ENCODE data around the gene MIAT. TPM values are rescaled to one million over a fixed set of nuclear protein-coding genes. Genes with fewer than 3 reads are reported as not detected.

MIAT gene
- total RNA-seq, 2 donors from 2014 or later: 0.50 to 0.80 TPM

DNA sequence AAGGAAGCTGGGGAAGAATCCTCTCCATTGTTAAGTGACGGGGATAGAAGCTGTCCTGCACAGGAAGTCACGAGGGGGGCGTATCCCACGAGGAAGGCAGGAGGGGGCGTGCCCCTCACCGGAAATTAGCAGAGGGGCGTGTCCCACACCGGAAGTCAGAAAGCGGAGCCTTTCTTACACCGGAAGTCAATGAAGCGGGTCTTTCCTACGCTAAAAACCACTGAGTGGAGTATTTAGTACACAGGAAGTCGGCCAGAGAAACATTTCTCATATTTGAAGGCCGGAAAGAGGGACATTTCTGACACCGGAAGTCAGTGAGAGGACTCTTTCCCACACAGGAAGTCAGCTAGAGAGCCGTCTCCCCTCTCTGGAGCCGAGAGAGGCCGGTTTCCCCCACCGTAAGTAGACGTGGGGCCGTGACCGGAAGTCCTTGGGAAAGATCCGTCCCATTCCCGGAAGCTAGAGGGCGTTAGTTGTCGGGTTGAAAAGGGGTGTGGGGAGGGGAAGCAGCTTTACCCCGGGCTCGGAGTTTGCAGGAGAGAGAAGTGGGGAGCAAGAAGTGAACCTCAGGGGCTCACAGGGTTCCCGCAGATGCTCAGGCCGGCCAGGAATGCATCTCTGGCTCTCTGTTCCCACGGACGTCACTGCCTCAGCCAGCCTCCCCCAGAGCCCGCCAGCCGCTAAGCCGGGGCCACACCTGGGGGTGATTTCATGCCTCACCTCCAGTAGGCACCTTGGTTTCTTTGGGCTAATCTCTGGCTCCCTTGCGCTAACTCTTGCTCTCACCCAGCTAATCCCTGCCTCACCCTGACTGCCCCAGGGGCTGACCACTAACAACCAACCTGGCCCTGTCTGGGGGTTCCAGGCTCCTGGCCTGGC, 15.4 kb downstream of the MIAT start:
- H3K36me3 ChIP-seq: no peaks in the 10 kb centered on the region
- intact Hi-C loops (cut with DNase I): loop anchor here (10.0 kb wide), 1 partner anchor 1132 kb away; the partner anchor contains the start of gene MN1
- no peaks in the 10 kb centered on the region for H3K9me3 ChIP-seq
- H3K27ac ChIP-seq: peak overlapping the region; percentile 89 to 94
- no peaks in the 10 kb centered on the region for H3K27me3 ChIP-seq (replicated peaks; ENCODE audit: insufficient read depth)
- 1% methylated on average over 36 of the region's 36 CpGs for WGBS
- DNase-seq (ENCODE audit: low spot score): peak; percentile 88
- peaks cover 11% of the 10 kb centered on the region for H3K4me1 ChIP-seq (replicated peaks)
- TF ChIP-seq POLR2AphosphoS5 (IDR thresholded peaks at IDR 0.05) (peak; percentile 87), POLR2A (IDR thresholded peaks at IDR 0.05) (no peak)
- TF ChIP-seq, protein P1, sequence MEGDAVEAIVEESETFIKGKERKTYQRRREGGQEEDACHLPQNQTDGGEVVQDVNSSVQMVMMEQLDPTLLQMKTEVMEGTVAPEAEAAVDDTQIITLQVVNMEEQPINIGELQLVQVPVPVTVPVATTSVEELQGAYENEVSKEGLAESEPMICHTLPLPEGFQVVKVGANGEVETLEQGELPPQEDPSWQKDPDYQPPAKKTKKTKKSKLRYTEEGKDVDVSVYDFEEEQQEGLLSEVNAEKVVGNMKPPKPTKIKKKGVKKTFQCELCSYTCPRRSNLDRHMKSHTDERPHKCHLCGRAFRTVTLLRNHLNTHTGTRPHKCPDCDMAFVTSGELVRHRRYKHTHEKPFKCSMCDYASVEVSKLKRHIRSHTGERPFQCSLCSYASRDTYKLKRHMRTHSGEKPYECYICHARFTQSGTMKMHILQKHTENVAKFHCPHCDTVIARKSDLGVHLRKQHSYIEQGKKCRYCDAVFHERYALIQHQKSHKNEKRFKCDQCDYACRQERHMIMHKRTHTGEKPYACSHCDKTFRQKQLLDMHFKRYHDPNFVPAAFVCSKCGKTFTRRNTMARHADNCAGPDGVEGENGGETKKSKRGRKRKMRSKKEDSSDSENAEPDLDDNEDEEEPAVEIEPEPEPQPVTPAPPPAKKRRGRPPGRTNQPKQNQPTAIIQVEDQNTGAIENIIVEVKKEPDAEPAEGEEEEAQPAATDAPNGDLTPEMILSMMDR (IDR thresholded peaks at IDR 0.05): peak; percentile 26 to 64 (median 57)
- H3K4me3 ChIP-seq: peak overlapping the region; percentile 66 to 69

DNA sequence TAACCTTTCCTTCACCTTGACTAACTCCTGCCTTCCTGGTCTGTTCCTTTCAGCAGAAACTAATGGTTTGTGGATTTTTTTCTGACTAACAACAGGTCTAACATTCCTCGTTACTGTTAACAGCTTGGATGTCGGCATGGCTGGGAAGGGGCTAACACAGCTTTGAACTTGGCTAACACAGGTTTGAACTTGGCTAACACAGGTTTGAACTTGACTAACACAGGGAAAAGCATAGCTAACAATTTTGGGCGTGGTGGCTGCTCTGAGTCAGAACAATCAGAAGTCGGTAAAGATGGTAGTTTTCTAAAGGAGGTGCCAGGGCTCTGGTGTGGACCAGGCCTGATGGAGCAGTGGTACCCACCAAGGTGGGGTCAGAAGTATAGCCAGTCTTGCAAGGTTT, 16.1 kb downstream of the MIAT start:
- intact Hi-C loops (cut with DNase I): loop anchor here (10.0 kb wide), 1 partner anchor 1131 kb away; the partner anchor contains the start of gene MN1

DNA sequence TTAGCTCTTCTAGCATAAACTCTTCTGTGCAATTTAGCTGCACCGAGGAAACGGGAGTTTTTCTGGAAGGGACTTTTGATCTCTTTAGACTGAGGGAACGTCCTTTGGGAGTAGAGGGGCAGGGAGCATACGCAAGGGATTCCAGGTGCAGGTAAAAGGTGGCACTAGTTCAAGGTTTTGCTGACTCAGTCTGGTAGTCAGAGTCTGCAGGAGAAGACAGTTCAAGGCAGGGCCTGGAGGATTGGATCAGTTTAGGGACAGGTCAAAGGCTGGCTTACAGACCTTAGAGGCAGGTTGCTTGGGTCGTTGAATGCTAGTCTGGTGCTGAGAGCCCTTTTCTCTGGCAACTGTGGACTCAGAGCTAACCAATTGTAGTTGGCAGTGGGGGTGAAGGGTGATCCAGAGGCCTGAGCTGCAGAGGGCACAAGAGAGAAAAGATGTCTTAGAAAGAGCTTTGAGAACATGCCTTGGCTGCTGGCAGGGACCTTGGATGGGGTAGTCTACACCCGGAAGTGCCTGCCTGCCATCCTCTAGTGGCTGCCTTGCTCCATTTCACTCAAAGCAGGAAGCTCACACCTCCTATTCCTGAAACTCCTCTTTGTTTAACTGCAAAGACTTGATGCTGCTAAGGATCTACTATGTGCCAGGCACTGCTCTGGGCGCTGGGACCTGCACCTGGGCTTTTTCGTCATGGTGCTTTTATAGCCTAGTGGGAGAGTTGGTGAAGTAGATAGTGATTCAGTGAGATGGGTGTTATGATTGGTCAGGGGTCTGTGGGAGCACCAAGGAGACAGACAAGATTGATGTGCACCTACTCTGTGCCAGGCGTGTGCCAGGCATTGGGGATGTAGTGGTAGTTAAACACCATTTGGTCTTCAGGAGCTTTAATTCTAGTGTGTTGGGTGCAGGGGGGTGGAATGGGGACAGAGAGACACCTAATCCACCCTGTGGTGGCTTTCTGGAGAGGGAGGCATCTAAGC, 17.1 kb downstream of the MIAT start:
- TF ChIP-seq, protein P1 (IDR thresholded peaks at IDR 0.05): no peak
- TF ChIP-seq POLR2A (IDR thresholded peaks at IDR 0.05) (no peak), POLR2AphosphoS5 (IDR thresholded peaks at IDR 0.05) (no peak)
- H3K27me3 ChIP-seq (replicated peaks; ENCODE audit: insufficient read depth): no peaks in the 10 kb centered on the region
- no peak overlapping the region for H3K27ac ChIP-seq
- no peaks in the 10 kb centered on the region for H3K36me3 ChIP-seq
- WGBS: 85% methylated on average over 9 of the region's 9 CpGs
- no peak for DNase-seq (ENCODE audit: low spot score)
- H3K4me1 ChIP-seq (replicated peaks): peaks cover 11% of the 10 kb centered on the region
- H3K4me3 ChIP-seq: no peak overlapping the region
- intact Hi-C loops (cut with DNase I): loop anchor here (10.0 kb wide), 1 partner anchor 1130 kb away; the partner anchor contains the start of gene MN1
- no peaks in the 10 kb centered on the region for H3K9me3 ChIP-seq

More for the DNA sequence above, 16.1 kb downstream of the MIAT start:
- DNase-seq (ENCODE audit: low spot score): no peak
- Histone ChIP-seq H3K4me3 (peak overlapping the region; percentile 66 to 69), H3K9me3 (no peaks in the 10 kb centered on the region), H3K4me1 (replicated peaks) (peaks cover 11% of the 10 kb centered on the region), H3K27me3 (replicated peaks; ENCODE audit: insufficient read depth) (no peaks in the 10 kb centered on the region), H3K36me3 (no peaks in the 10 kb centered on the region), H3K27ac (peak overlapping the region; percentile 89 to 94)
- TF ChIP-seq POLR2AphosphoS5 (IDR thresholded peaks at IDR 0.05) (no peak), POLR2A (IDR thresholded peaks at IDR 0.05) (no peak)
- TF ChIP-seq, protein P1 (IDR thresholded peaks at IDR 0.05): no peak
- WGBS: 28% methylated on average over 4 of the region's 4 CpGs

DNA sequence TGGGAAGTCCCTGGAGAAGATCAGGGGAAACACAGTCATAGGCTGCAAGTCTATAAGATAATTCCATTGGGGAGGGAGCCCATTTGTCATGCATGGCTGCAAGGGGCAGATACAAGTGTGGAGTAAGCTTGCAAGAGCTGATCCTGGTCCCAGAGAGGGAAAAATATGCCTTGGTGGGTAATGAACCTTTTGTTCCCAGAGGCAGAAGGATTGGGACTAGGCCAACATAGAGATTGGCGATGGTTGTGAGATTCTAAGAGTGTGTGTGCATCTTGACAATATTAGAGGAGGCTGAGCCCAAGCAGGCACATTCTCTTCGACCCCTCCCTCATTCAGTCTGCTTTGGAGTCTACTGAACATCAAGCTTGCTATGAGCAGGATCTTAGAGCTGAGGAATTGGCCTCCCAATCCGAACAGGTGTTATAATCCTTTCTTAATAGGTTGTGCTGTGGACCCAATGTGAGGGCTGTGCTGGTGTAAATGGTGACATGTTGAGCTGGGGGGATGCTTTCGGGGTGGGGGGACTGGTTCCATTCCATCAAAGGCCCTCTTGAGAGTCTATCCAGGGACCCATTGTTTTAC, 18.4 kb downstream of the MIAT start:
- no peaks in the 10 kb centered on the region for H3K9me3 ChIP-seq
- no peaks in the 10 kb centered on the region for H3K36me3 ChIP-seq
- no peak overlapping the region for H3K4me3 ChIP-seq
- 85% methylated on average over 4 of the region's 4 CpGs for WGBS
- no peak for DNase-seq (ENCODE audit: low spot score)
- intact Hi-C loops (cut with DNase I): loop anchor here (10.0 kb wide), 1 partner anchor 1129 kb away; the partner anchor contains the start of gene MN1
- TF ChIP-seq, protein P1 (IDR thresholded peaks at IDR 0.05): no peak
- TF ChIP-seq POLR2AphosphoS5 (IDR thresholded peaks at IDR 0.05) (no peak), POLR2A (IDR thresholded peaks at IDR 0.05) (no peak)
- H3K27ac ChIP-seq: no peak overlapping the region
- no peaks in the 10 kb centered on the region for H3K27me3 ChIP-seq (replicated peaks; ENCODE audit: insufficient read depth)
- H3K4me1 ChIP-seq (replicated peaks): peaks cover 11% of the 10 kb centered on the region
